SK-N-SH treated with all-trans-retinoic acid at 6 μM for 48 hours (cell line): ENCODE measurements around the gene BCAS4.

Experiments
- ARNTL ChIP-seq: fragments of 450-650 bp; formaldehyde crosslinking; IDR thresholded peaks from 2 replicates; pipeline ENCODE4 v1.5.0; 2020; ENCODE audit warnings: low read depth, mild to moderate bottlenecking, moderate library complexity, borderline replicate concordance
- ZC3H10 ChIP-seq: fragments of 250-450 bp; sonication (Bioruptor Pico); IDR thresholded peaks from 2 replicates; pipeline ENCODE4 v1.5.1; 2021; ENCODE audit warnings: mild to moderate bottlenecking, moderate library complexity
- ZFP3 ChIP-seq: fragments of 250-450 bp; sonication (Bioruptor Pico); IDR thresholded peaks from 2 replicates; pipeline ENCODE4 v1.5.0; 2020; ENCODE audit warnings: mild to moderate bottlenecking, moderate library complexity
- ZFP30 ChIP-seq: fragments of 450-650 bp; formaldehyde crosslinking; IDR thresholded peaks from 2 replicates; pipeline ENCODE4 v1.5.0; 2022; ENCODE audit warnings: mild to moderate bottlenecking, moderate library complexity
- TF ChIP-seq, protein P1 (sequence below): fragments of 250-450 bp; sonication (Bioruptor Pico); IDR thresholded peaks from 2 replicates; pipeline ENCODE4 v1.8.0; 2020; ENCODE audit warnings: mild to moderate bottlenecking, moderate library complexity, borderline replicate concordance
- TF ChIP-seq, protein P2 (sequence below): fragments of 250-450 bp; sonication (Bioruptor Pico); IDR thresholded peaks from 2 replicates; pipeline ENCODE4 v1.5.1; 2020; ENCODE audit warnings: low read depth, mild to moderate bottlenecking, moderate library complexity

DNA sequence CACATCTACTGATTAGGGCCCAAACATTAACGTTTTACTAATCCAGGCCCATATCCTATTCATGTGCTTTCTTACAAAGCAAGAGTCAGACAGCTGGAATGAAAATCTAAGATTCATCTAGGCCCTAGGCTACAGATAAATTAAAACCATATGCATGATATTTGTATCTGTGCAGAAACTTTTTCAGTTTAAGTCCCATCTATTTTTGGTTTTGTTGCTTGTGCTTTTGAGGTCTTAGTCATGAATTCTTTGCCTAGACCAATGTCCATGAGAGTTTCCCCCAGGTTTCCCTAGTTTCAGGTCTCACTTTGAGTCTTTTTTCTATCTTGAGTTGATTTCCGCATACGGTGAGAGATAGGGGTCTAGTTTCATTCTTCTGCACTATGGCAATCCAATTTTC, 116.2 kb downstream of the BCAS4 start:
- TF ChIP-seq ZFP30 (CRISPR knock-in tag) (no peak), ZFP3 (CRISPR knock-in tag) (no peak), ARNTL (no peak), ZC3H10 (CRISPR knock-in tag) (no peak)
- TF ChIP-seq, protein P1, sequence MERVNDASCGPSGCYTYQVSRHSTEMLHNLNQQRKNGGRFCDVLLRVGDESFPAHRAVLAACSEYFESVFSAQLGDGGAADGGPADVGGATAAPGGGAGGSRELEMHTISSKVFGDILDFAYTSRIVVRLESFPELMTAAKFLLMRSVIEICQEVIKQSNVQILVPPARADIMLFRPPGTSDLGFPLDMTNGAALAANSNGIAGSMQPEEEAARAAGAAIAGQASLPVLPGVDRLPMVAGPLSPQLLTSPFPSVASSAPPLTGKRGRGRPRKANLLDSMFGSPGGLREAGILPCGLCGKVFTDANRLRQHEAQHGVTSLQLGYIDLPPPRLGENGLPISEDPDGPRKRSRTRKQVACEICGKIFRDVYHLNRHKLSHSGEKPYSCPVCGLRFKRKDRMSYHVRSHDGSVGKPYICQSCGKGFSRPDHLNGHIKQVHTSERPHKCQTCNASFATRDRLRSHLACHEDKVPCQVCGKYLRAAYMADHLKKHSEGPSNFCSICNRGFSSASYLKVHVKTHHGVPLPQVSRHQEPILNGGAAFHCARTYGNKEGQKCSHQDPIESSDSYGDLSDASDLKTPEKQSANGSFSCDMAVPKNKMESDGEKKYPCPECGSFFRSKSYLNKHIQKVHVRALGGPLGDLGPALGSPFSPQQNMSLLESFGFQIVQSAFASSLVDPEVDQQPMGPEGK (CRISPR knock-in tag) = no peak
- TF ChIP-seq, protein P2, sequence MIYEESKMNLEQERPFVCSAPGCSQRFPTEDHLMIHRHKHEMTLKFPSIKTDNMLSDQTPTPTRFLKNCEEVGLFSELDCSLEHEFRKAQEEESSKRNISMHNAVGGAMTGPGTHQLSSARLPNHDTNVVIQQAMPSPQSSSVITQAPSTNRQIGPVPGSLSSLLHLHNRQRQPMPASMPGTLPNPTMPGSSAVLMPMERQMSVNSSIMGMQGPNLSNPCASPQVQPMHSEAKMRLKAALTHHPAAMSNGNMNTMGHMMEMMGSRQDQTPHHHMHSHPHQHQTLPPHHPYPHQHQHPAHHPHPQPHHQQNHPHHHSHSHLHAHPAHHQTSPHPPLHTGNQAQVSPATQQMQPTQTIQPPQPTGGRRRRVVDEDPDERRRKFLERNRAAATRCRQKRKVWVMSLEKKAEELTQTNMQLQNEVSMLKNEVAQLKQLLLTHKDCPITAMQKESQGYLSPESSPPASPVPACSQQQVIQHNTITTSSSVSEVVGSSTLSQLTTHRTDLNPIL (CRISPR knock-in tag) = no peak
